Hepatocyte (in vitro differentiated cells): ENCODE data around the gene GAGE1.
"Not testable (repeated sequence)": the region's sequence is repeated elsewhere in the genome, so short reads cannot be mapped to it uniquely, and the experiment has no call there.

ENCODE experiments used
- EZH2 ChIP-seq: fragments of 200-600 bp; sonication (generic); IDR thresholded peaks from 2 replicates; pipeline ENCODE4 v1.6.1; 2016; ENCODE audit warnings: antibody characterized with exemption, mild to moderate bottlenecking, borderline replicate concordance
- EZH2phosphoT487 ChIP-seq: fragments of 200-600 bp; sonication (generic); IDR thresholded peaks from one replicate; pipeline ENCODE4 v1.6.1; 2018; ENCODE audit warnings: antibody characterized with exemption, mild to moderate bottlenecking, low read depth, moderate library complexity; ENCODE audit not compliant: unreplicated experiment, severe bottlenecking
- TF ChIP-seq, protein P1 (sequence below): fragments of 200-600 bp; sonication (generic); IDR thresholded peaks from 2 replicates; pipeline ENCODE4 v1.5.1; 2016; ENCODE audit warnings: antibody characterized with exemption, mild to moderate bottlenecking; ENCODE audit not compliant: poor library complexity

GRCh38 chrX:49589196-49589595 lies 9.6 kb upstream of the GAGE1 start, which contains the start of gene GAGE2A:
- TF ChIP-seq, protein P1, sequence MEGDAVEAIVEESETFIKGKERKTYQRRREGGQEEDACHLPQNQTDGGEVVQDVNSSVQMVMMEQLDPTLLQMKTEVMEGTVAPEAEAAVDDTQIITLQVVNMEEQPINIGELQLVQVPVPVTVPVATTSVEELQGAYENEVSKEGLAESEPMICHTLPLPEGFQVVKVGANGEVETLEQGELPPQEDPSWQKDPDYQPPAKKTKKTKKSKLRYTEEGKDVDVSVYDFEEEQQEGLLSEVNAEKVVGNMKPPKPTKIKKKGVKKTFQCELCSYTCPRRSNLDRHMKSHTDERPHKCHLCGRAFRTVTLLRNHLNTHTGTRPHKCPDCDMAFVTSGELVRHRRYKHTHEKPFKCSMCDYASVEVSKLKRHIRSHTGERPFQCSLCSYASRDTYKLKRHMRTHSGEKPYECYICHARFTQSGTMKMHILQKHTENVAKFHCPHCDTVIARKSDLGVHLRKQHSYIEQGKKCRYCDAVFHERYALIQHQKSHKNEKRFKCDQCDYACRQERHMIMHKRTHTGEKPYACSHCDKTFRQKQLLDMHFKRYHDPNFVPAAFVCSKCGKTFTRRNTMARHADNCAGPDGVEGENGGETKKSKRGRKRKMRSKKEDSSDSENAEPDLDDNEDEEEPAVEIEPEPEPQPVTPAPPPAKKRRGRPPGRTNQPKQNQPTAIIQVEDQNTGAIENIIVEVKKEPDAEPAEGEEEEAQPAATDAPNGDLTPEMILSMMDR, result not testable (repeated sequence)
- not testable (repeated sequence) for TF ChIP-seq EZH2, EZH2phosphoT487
